22Rv1 (cell line): ENCODE measurements around the gene JTB.

Experiments used
- CTCF ChIP-seq: fragments of 450-650 bp; IDR thresholded peaks from 2 replicates; pipeline ENCODE4 v1.5.1; 2017; ENCODE audit warnings: mild to moderate bottlenecking
- ZFX ChIP-seq: fragments of 450-650 bp; IDR thresholded peaks from 2 replicates; pipeline ENCODE4 v1.6.1; 2017; ENCODE audit warnings: antibody characterized with exemption, borderline replicate concordance

- TF ChIP-seq CTCF (no peak), ZFX (no peak)
These were observed 49.2 kb downstream of the JTB start for GRCh38 chr1:153928245-153928644.
